DOHH2 (cell line): Measurements from ENCODE around the gene MPHOSPH9.

Source experiments
- H3F3A ChIP-seq: fragments of 200-600 bp; sonication (generic), shearing (Covaris generic); 2 replicates; pipeline ENCODE4 v1.6.0; 2016; ENCODE audit warnings: antibody characterized with exemption, mild to moderate bottlenecking; ENCODE audit not compliant: control insufficient read depth, insufficient read depth
- H3K27ac ChIP-seq: fragments of 200-600 bp; sonication (generic); 2 replicates; pipeline ENCODE4 v1.5.1; 2014; ENCODE audit warnings: low read depth, mild to moderate bottlenecking, low read length, moderate library complexity
- H3K27me3 ChIP-seq: fragments of 200-600 bp; sonication (generic); 2 replicates; pipeline ENCODE4 v1.6.1; 2014; ENCODE audit warnings: mild to moderate bottlenecking, low read length, mixed read lengths; ENCODE audit not compliant: control insufficient read depth
- H3K36me3 ChIP-seq: fragments of 200-600 bp; sonication (generic); 2 replicates; pipeline ENCODE4 v1.6.1; 2014; ENCODE audit warnings: mild to moderate bottlenecking, low read length, moderate library complexity, mixed read lengths; ENCODE audit not compliant: control insufficient read depth
- H3K4me1 ChIP-seq: fragments of 200-600 bp; sonication (generic); 2 replicates; pipeline ENCODE4 v1.6.1; 2014; ENCODE audit warnings: mild to moderate bottlenecking, low read length, mixed read lengths; ENCODE audit not compliant: control insufficient read depth
- H3K4me2 ChIP-seq: fragments of 200-600 bp; sonication (generic); 2 replicates; pipeline ENCODE4 v1.6.0; 2014; ENCODE audit warnings: mild to moderate bottlenecking, low read length, moderate library complexity
- H3K4me3 ChIP-seq: fragments of 200-600 bp; sonication (generic); 2 replicates; pipeline ENCODE4 v1.5.1; 2014; ENCODE audit warnings: mild to moderate bottlenecking, low read length, mixed read lengths
- H3K79me2 ChIP-seq: fragments of 200-600 bp; sonication (generic); 2 replicates; pipeline ENCODE4 v1.6.1; 2014; ENCODE audit warnings: mild to moderate bottlenecking, low read length, mixed read lengths; ENCODE audit not compliant: control insufficient read depth
- H3K9me2 ChIP-seq: fragments of 200-600 bp; sonication (generic); replicated peaks from 2 replicates; pipeline ENCODE4 v1.6.1; 2014; ENCODE audit warnings: mild to moderate bottlenecking, low read length, mixed read lengths; ENCODE audit not compliant: control insufficient read depth
- H3K9me3 ChIP-seq: fragments of 200-600 bp; sonication (generic); 2 replicates; pipeline ENCODE4 v1.6.1; 2014; ENCODE audit warnings: antibody characterized with exemption, low read length, mixed read lengths; ENCODE audit not compliant: control insufficient read depth, insufficient read depth
- H4K20me1 ChIP-seq: fragments of 200-600 bp; sonication (generic); 2 replicates; pipeline ENCODE4 v1.6.0; 2014; ENCODE audit warnings: low read depth, mild to moderate bottlenecking, antibody characterized with exemption, low read length, moderate library complexity; ENCODE audit not compliant: control insufficient read depth, insufficient read depth
- EZH2phosphoT487 ChIP-seq: fragments of 200-600 bp; sonication (generic); IDR thresholded peaks from 2 replicates; pipeline ENCODE4 v1.6.1; 2017; ENCODE audit warnings: borderline replicate concordance, mild to moderate bottlenecking, antibody characterized with exemption, low read length, moderate library complexity, mixed read lengths
- TF ChIP-seq, protein P1 (sequence below): fragments of 200-600 bp; sonication (generic); IDR thresholded peaks from one replicate; pipeline ENCODE4 v1.5.1; 2014; ENCODE audit warnings: antibody characterized with exemption, mild to moderate bottlenecking, low read depth, low read length; ENCODE audit not compliant: poor library complexity, severe bottlenecking

The MPHOSPH9 gene

DNA sequence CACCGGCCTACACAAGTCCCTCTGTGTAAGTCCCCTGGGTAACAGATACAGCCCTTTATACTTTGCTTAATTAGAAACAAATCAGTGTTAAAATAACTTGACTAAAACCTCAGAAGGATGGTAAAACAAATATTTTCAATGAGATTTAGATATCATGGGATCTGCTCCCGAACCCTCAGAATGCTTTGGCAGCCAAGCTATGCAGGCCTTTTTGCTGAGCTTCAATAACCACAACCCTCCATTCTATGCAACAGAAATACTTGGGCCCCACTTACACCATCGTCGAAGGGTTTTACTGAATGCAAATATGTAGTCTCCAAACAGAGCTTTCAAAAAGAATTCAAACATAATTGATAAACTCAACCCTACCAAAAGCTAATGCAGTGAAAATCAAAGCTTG lies 52.8 kb downstream of the MPHOSPH9 start:
- Histone ChIP-seq H3K4me2 (no peak overlapping the region), H3K4me1 (no peaks in the 10 kb centered on the region), H3K27ac (no peak overlapping the region), H3K36me3 (peaks cover 58% of the 10 kb centered on the region), H3F3A (no peaks in the 10 kb centered on the region), H3K9me2 (no peaks in the 10 kb centered on the region), H4K20me1 (no peaks in the 10 kb centered on the region), H3K27me3 (no peaks in the 10 kb centered on the region), H3K9me3 (no peaks in the 10 kb centered on the region), H3K79me2 (no peaks in the 10 kb centered on the region), H3K4me3 (no peak overlapping the region)
- no peak for TF ChIP-seq EZH2phosphoT487
- TF ChIP-seq, protein P1, sequence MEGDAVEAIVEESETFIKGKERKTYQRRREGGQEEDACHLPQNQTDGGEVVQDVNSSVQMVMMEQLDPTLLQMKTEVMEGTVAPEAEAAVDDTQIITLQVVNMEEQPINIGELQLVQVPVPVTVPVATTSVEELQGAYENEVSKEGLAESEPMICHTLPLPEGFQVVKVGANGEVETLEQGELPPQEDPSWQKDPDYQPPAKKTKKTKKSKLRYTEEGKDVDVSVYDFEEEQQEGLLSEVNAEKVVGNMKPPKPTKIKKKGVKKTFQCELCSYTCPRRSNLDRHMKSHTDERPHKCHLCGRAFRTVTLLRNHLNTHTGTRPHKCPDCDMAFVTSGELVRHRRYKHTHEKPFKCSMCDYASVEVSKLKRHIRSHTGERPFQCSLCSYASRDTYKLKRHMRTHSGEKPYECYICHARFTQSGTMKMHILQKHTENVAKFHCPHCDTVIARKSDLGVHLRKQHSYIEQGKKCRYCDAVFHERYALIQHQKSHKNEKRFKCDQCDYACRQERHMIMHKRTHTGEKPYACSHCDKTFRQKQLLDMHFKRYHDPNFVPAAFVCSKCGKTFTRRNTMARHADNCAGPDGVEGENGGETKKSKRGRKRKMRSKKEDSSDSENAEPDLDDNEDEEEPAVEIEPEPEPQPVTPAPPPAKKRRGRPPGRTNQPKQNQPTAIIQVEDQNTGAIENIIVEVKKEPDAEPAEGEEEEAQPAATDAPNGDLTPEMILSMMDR, result no peak

DNA sequence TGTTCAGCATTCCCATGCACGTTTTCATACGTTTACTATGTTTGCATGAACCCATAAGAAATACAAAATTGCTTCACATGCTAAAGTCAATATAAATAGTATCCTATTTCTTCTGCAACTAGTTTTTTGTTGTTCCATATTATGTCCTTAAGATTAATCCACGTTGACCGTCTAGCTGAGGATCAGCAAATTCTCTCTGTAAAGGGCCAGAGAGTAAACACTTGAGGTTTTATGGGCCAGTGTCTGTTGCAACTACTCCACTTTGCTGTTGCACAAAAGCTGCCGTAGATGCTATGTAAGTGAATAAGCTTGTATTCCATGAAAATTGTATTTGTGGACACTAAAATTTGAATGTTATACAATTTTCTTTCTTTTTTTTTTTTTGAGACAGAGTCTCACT lies 61.0 kb downstream of the MPHOSPH9 start:
- H3K9me2 ChIP-seq, result no peaks in the 10 kb centered on the region
- H3K36me3 ChIP-seq, result peaks cover 33% of the 10 kb centered on the region
- H4K20me1 ChIP-seq, result no peaks in the 10 kb centered on the region
- H3K4me3 ChIP-seq, result no peak overlapping the region
- H3K4me2 ChIP-seq, result no peak overlapping the region
- H3F3A ChIP-seq, result no peaks in the 10 kb centered on the region
- H3K4me1 ChIP-seq, result no peaks in the 10 kb centered on the region
- H3K27me3 ChIP-seq, result no peaks in the 10 kb centered on the region
- H3K27ac ChIP-seq, result no peak overlapping the region
- no peak for TF ChIP-seq EZH2phosphoT487
- TF ChIP-seq, protein P1, result no peak
- no peaks in the 10 kb centered on the region for H3K79me2 ChIP-seq
- H3K9me3 ChIP-seq, result no peaks in the 10 kb centered on the region

DNA sequence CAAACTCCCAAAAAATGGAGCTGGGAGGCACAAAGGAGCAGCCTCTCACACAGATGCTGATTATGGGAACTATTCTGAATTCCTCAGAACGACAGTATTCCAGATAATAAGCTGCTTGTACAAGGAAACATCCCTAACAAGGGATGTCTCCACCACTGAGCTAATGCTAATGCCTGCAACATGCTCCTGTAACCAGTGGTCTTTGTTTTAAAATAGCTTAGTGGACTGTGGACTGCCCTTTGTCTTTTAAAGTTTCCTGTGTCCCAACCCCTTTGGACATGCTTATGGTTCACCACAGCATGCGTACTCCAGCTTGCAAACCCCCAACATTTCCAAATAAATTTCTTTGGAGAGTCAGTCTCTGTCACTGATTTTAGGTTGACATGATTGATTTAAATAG lies 65.6 kb downstream of the MPHOSPH9 start:
- no peak overlapping the region for H3K27ac ChIP-seq
- H3K4me1 ChIP-seq, result peaks cover 6% of the 10 kb centered on the region; the same call in 1 of the 2 replicates
- no peaks in the 10 kb centered on the region for H3K79me2 ChIP-seq
- H3K9me3 ChIP-seq, result no peaks in the 10 kb centered on the region
- H3K36me3 ChIP-seq, result peaks cover 56% of the 10 kb centered on the region
- no peak overlapping the region for H3K4me2 ChIP-seq
- H4K20me1 ChIP-seq, result no peaks in the 10 kb centered on the region
- H3K27me3 ChIP-seq, result no peaks in the 10 kb centered on the region
- no peaks in the 10 kb centered on the region for H3K9me2 ChIP-seq
- TF ChIP-seq EZH2phosphoT487, result no peak
- TF ChIP-seq, protein P1, result no peak
- no peaks in the 10 kb centered on the region for H3F3A ChIP-seq
- no peak overlapping the region for H3K4me3 ChIP-seq

- Histone ChIP-seq H3K4me1 (peaks cover 6% of the 10 kb centered on the region; the same call in 1 of the 2 replicates), H3F3A (no peaks in the 10 kb centered on the region), H3K27ac (no peak overlapping the region), H3K9me2 (no peaks in the 10 kb centered on the region), H3K27me3 (no peaks in the 10 kb centered on the region), H3K79me2 (no peaks in the 10 kb centered on the region), H3K36me3 (peaks cover 66% of the 10 kb centered on the region), H3K4me3 (no peak overlapping the region), H3K4me2 (no peak overlapping the region), H3K9me3 (no peaks in the 10 kb centered on the region), H4K20me1 (no peaks in the 10 kb centered on the region)
- no peak for TF ChIP-seq EZH2phosphoT487
- TF ChIP-seq, protein P1, result no peak
These were observed 67.4 kb downstream of the MPHOSPH9 start for GRCh38 chr12:123165537-123165936.
